ENCODE measurements around the gene TADA3. TPM values are rescaled to one million over a fixed set of nuclear protein-coding genes. Genes with fewer than 3 reads are reported as not detected.

The TADA3 gene
- total RNA-seq, 1 donor from 2014 or later: 55.8 TPM

DNA sequence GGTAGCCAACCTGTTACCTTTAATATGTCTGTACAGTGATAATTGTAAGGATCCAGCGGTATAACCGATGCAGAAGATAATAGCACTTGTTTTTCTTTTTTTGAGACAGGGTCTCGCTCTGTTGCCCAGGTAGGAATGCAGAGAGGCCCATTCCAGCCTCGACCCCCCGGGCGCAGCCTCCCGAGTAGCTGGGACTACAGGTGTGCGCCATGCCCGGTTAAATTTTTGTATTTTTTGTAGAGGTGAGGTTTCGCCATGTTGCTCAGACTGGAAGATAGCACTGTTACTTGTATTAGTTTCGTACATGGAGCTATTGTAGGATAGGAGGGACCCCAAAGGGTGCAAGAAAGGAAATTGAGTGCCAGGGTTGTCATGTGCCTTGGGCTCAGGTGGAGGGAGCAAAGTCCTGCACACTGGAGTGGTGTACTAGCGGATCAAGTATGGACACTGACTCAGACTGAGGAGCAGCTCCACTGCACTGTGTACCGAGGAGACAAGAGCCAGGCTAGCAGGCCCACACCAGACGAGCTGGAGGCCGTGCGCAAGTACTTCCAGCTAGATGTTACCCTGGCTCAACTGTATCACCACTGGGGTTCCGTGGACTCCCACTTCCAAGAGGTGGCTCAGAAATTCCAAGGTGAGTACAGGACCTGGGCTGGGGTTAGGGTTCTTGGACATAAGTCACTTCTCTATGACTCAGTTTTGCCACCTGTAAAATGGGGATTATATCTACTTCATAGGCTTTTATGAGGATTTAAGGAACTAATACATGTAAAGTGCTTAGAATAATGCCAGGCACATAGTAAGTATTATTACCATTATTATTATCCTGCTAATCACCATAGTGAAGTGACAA is 41.5 kb downstream of the TADA3 start:
- intact Hi-C loops (cut with DNase I): no loop called here
- ATAC-seq: no peak
- Histone ChIP-seq H3K27me3 (no peaks in the 10 kb centered on the region), H3K27ac (peak overlapping the region; percentile 81), H3K4me1 (peaks cover 26% of the 10 kb centered on the region), H3K9me3 (no peaks in the 10 kb centered on the region), H3K4me3 (peak overlapping the region; percentile 91), H3K36me3 (peaks cover 55% of the 10 kb centered on the region)
- TF ChIP-seq, protein P1, sequence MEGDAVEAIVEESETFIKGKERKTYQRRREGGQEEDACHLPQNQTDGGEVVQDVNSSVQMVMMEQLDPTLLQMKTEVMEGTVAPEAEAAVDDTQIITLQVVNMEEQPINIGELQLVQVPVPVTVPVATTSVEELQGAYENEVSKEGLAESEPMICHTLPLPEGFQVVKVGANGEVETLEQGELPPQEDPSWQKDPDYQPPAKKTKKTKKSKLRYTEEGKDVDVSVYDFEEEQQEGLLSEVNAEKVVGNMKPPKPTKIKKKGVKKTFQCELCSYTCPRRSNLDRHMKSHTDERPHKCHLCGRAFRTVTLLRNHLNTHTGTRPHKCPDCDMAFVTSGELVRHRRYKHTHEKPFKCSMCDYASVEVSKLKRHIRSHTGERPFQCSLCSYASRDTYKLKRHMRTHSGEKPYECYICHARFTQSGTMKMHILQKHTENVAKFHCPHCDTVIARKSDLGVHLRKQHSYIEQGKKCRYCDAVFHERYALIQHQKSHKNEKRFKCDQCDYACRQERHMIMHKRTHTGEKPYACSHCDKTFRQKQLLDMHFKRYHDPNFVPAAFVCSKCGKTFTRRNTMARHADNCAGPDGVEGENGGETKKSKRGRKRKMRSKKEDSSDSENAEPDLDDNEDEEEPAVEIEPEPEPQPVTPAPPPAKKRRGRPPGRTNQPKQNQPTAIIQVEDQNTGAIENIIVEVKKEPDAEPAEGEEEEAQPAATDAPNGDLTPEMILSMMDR (IDR thresholded peaks at IDR 0.05): no peak
- no peak for DNase-seq

DNA sequence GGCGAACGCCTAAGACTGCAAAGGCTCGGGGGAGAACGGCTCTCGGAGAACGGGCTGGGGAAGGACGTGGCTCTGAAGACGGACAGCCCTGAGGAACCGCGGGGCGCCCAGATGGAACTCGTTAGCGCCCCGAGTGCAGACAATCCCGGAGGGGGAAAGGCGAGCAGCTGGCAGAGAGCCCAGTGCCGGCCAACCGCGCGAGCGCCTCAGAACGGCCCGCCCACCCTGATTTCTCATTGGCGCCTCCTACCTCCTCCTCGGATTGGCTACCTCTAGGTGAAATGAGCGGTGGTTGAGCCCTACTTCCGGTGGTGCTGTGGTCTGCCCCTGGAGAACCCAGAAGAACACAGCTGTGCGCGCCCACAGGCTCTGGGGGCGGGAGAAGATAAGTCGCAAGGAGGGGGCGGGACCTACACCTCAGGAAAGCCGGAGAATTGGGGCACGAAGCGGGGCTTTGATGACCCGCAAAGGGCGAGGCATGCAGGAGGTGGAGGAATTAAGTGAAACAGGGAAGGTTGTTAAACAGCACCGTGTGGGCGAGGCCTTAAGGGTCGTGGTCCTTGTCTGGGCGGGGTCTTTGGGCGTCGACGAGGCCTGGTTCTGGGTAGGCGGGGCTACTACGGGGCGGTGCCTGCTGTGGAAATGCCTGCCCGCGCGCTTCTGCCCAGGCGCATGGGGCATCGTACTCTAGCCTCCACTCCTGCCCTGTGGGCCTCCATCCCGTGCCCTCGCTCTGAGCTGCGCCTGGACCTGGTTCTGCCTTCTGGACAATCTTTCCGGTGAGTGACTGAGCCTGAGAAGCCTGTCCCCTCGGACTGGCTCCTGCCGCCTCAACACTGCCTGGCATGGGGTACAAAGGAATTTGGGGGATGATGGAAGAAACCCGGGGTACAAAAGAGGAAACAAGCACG is 42.4 kb downstream of the TADA3 start, which contains the start of gene OGG1:
Gene OGG1 (plus strand): TSS at position 308 of the 911 bp plus-strand sequence. CDS start 335 bp downstream, at position 643.
- Histone ChIP-seq H3K4me1 (peaks cover 26% of the 10 kb centered on the region), H3K4me3 (peak within 1 kb of the TSS; percentile 91), H3K27me3 (no peaks in the 10 kb centered on the region), H3K9me3 (no peaks in the 10 kb centered on the region), H3K36me3 (peaks cover 61% of the 10 kb centered on the region), H3K27ac (peak within 1 kb of the TSS; percentile 81)
- ATAC-seq (peak; percentile 98), DNase-seq (peak; percentile 98)
- intact Hi-C loops (cut with DNase I): no loop called here
- TF ChIP-seq, protein P1 (IDR thresholded peaks at IDR 0.05): no peak

DNA sequence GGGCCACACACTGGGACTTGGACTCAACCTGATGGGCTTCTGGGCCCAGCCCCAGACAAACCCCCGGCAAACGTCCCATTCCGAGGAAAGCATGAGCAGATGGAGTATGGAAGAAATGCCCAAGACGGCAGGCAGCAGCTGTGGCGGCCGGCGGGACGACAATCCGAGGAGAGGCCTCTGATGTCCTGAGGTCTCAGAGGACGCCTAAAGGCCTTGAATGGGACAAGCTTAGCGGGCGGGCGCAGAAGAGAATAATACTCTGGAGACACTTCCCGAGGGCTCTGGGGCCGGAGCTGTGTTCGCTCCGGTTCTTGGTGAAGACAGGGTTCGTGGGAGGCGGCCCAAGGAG is 43.0 kb downstream of the TADA3 start:
- no peak for ATAC-seq
- no peak for DNase-seq
- no peaks in the 10 kb centered on the region for H3K9me3 ChIP-seq
- H3K27ac ChIP-seq: peak overlapping the region; percentile 81
- peaks cover 61% of the 10 kb centered on the region for H3K36me3 ChIP-seq
- peak overlapping the region; percentile 91 for H3K4me3 ChIP-seq
- intact Hi-C loops (cut with DNase I): no loop called here
- peaks cover 19% of the 10 kb centered on the region for H3K4me1 ChIP-seq
- no peaks in the 10 kb centered on the region for H3K27me3 ChIP-seq
- TF ChIP-seq, protein P1 (IDR thresholded peaks at IDR 0.05): no peak

DNA sequence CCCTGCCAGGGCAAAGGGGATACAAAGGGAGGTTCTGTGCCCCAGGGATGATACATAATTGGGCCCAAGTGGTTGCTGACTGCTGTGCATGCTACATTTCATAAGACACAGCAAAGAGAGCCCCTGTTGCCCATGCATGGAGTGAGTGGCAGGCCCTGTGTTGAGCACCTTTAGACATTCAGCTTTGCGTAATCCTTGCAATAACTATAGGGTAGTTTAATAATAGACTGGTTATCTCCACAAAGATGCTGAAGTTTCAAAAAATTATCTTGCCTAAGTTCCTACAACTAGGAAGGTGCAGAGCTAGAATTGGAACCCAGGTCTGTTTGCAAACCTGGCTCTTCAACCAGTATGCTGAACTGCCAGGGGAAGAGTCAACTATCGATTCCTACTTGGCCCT is 44.2 kb downstream of the TADA3 start:
- Histone ChIP-seq H3K4me3 (no peak overlapping the region), H3K27ac (no peak overlapping the region), H3K4me1 (peaks cover 18% of the 10 kb centered on the region), H3K36me3 (peaks cover 69% of the 10 kb centered on the region), H3K27me3 (no peaks in the 10 kb centered on the region), H3K9me3 (no peaks in the 10 kb centered on the region)
- DNase-seq (no peak), ATAC-seq (no peak)
- TF ChIP-seq, protein P1 (IDR thresholded peaks at IDR 0.05): no peak
- intact Hi-C loops (cut with DNase I): no loop called here

DNA sequence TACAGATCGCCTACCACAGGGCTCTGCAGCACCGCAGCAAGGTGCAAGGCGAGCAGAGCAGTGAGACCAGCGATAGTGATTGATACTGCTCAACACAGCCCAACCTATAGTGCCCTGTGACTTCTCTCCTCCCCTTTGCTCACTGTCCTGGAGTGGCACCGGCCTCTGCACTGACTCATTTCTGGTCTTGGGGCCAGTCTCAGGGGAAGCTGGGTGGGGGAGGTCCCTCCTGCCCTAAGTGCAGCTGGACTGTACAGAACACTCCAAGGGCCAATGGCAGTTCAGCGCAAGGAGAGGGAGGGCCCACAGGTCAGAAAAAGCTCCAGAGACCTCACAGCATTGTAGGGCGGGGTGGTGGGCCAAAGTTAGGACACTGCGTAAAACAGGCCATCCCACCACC is 45.0 kb downstream of the TADA3 start:
- H3K36me3 ChIP-seq: peaks cover 69% of the 10 kb centered on the region
- intact Hi-C loops (cut with DNase I): no loop called here

More for the DNA sequence above, 45.0 kb downstream of the TADA3 start:
- Histone ChIP-seq H3K4me3 (no peak overlapping the region), H3K4me1 (peaks cover 18% of the 10 kb centered on the region), H3K9me3 (no peaks in the 10 kb centered on the region), H3K27ac (no peak overlapping the region), H3K27me3 (no peaks in the 10 kb centered on the region)
- ATAC-seq (no peak), DNase-seq (no peak)
- TF ChIP-seq, protein P1 (IDR thresholded peaks at IDR 0.05): no peak

Measured in upper lobe of right lung (tissue), 1 donor.